Measurements from ENCODE around the gene SMIM11.
"Not testable (repeated sequence)": the region's sequence is repeated elsewhere in the genome, so short reads cannot be mapped to it uniquely, and the experiment has no call there.

Gene SMIM11, protein sequence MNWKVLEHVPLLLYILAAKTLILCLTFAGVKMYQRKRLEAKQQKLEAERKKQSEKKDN

DNA sequence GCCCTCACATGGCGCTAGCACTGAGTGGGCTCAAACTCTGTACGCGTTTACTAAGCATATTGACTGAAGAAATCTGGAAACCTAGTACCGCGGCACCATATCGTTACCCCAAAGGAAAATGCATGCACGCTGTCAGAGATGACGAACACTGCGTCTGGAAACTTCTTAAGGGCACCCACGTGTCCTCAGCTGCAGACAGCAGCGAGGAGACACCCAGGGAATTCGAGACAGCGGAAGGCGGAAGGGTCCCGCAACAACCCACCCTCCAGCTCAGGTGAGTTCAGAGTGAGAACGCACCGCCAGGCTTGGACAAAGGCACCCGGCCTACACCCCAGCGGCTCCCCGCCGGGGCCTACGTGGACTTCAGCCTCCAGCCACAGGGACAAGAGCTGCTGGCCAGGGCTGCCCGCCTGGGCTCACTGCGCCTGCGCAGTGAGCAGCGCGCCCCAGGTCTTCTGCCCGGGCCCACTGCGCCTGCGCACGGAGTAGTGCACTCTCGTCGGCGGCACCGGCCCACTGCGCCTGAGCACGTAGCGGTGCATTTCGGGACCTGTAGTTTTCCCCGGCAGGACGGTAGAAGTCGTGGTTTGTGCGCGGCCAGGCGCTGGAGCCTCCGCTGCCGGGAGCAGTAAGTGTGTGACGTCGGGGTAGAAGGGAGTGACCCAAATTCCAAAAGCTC, at the start of gene SMIM11:
SMIM11 (plus strand) TSS at position 568 of the 679 bp plus-strand sequence. CDS start 3,998 bp downstream, outside the sequence.
- not testable (repeated sequence) for DNase-seq

GRCh38 chr21:34330055-34330454, 45.3 kb upstream of the SMIM11 start:
- no peak for DNase-seq

GRCh38 chr21:34331726-34332125, 43.6 kb upstream of the SMIM11 start:
- DNase-seq, result no peak

- no peak for DNase-seq
Observed at GRCh38 chr21:34332347-34332746, 43.0 kb upstream of the SMIM11 start.

GRCh38 chr21:34333121-34333739, 42.1 kb upstream of the SMIM11 start:
- no peak for DNase-seq

DNA sequence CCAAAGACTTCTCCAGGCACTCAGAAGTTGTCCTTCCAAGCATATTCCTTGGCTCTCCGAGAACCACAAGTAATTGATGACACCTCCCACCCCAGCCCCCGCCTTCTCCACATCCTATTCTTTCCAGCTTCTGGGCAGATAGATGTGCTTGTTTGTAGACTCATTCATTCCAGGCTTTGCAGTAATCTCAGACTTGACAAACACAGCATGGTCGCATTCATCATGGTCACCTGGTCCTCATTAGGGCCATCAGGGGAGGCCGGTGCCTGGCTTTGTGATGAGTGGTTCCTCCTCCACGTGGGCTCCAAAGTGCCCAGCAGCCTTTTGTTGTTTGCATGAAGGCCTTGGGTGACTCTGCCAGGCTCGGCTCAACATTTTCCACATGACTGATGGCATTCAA, 40.0 kb upstream of the SMIM11 start:
- DNase-seq, result no peak

DNA sequence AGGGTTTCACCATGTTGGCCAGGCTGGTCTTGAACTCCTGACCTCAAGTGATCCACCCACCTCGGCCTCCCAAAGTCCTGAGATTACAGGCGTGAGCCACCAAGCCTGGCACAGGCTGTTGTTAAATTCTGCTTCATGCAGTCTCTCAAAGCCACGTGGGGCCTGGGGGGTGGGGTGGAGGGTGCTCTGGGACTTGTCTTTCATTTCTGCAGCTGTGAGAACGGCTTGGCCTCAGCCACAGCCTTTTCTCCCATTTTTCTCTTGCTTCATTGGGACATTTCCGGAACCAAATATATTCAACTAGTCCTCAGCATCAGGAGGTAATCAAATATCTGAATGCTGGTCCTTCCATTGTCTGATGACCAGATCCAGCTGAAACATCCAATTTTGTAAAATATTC, 39.1 kb upstream of the SMIM11 start:
- DNase-seq, result no peak

GRCh38 chr21:34336756-34337391, 38.4 kb upstream of the SMIM11 start:
- no peak for DNase-seq

- DNase-seq, result no peak
Observed at GRCh38 chr21:34337741-34338140, 37.6 kb upstream of the SMIM11 start.

GRCh38 chr21:34338226-34338625, 37.1 kb upstream of the SMIM11 start:
- no peak for DNase-seq

GRCh38 chr21:34340061-34340460, 35.2 kb upstream of the SMIM11 start:
- no peak for DNase-seq

DNA sequence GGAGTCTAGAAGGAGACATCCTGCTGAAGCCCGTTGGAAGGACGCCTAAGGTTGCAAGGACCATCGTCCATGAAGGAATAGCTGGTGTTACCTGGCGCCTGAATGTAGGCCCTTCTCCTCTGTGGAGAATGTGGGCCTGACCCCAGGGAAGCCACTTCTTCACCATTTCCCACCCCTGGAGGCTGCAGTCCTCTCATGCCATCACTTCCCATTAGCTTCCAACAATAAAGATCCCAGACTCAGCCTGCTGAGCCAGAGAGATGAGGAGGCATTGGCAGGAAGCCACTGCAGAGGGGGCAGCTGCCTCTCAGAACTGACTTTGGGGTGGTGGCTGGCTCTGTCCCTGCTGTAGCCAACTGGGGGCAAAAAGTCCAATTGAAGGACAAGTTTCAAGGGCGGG, 32.8 kb upstream of the SMIM11 start:
- DNase-seq, result no peak

DNA sequence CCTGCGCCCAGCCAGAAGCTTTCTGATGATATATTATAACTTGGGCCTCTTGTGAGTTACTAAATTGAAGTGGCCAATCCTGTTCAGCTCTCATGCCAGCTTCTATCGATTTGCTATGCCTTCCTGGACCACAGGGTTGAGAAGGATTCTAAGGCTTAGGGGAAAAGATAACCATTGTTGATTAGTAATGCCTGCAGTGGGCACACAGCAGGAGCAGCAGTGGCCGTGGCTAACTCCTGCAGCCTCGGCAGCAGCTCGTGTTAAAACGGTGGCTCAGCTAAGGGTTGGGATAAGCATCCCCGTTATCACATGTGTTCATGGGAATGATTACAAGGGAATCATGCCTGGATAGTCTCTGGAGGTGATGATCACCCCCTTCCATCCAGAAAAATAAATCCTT, 32.0 kb upstream of the SMIM11 start:
- DNase-seq, result no peak

DNA sequence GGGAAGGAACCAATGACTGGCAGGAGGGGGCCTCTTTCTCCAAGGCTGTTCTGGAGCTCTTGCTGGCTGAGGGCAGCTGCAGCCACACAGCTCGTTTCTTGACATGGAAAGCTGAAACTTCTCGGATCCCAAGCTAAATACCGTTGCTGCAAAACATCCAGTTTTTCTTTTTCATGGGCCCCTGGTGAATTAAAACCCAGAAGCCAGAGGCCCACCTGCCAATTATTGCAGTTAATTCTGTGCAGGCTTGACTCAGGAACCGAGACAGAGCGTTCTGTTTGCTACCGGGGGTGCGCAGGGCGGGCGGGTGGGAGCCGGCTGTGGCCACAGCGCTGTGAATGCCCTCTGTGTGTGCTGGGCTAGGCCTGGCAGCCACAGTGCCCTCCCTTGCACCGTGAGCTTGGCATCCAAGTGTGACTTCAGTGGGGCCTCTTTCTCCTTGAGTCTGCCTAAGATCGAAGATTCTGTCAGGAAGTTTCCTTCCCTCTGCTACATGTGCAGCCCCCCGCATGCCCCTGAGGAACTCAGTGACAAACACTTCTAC, 31.4 kb upstream of the SMIM11 start:
- no peak for DNase-seq

GRCh38 chr21:34344584-34344983, 30.7 kb upstream of the SMIM11 start:
- DNase-seq, result no peak

GRCh38 chr21:34345091-34345871, 30.0 kb upstream of the SMIM11 start:
- no peak for DNase-seq

DNA sequence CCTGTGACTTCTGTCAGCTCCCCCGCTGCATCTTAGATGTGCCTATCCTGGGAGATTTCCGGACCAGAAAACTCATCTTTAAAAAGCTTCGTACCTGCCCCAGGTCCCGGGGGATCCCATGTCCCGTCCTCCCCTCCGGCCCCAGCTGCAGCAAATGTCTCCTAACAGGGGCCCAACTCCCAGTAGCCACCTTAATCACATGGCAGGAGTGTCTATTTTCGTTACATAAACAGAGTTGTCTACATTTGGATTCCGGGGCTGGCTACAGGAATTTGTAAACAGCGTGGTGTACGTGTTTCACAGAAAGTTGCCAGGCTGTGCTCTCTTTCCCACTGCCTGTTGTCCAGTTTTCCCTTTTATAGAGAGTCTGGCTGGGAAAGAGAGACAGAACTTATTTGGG, 29.4 kb upstream of the SMIM11 start:
- DNase-seq, result no peak

DNA sequence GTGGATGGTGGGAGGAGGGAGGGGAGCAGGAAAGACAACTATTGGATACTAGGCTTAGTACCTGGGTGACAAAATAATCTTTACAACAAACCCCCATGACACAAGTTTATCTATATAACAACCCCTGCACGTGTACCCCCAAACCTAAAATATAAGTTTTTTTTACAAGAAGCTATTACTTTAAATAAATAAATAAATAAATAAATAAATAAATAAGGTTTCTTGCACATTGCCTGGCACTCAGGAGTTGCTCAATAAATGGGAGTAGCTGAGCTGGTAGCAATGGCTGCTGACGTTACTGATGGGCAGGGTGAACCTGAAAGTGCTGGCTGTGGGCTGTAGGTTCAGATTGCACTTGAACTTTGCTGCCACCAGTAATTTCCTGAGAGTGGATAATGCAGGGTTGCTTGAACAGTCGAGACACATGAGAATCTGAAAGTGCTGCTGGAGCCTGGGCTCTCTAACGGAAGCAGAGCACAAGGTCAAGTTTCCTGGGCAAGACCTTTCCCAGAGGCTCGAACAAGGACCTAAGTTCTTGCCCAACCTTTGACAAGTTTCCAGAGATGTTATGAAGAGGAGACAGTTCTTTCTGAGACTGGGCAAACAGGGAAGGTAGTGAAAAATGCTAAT, 26.3 kb upstream of the SMIM11 start:
- no peak for DNase-seq

- peak; percentile 55 for DNase-seq
Observed at GRCh38 chr21:34351786-34352241, 23.5 kb upstream of the SMIM11 start.

DNA sequence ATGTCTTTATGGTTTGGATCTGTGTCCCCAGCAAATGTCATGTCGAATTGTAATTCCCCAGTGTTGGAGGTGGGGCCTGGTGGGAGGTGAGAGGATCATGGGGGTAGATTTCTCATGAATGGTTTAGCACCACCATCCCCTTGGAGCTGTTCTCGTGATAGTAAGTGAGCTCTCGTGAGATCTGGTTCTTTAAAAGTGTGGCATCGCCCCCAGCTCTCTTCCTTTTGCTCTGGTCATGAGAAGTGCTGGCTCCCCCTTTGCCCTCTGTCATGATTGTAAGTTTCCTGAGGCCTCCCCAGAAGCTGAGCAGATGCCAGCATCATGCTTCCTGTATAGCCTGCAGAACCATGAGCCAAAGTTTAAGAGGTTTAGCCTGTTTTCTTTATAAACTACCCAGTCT, 22.8 kb upstream of the SMIM11 start:
- DNase-seq, result no peak

GRCh38 chr21:34353182-34353581, 22.1 kb upstream of the SMIM11 start:
- DNase-seq, result no peak

- DNase-seq, result no peak
Observed at GRCh38 chr21:34354836-34355235, 20.5 kb upstream of the SMIM11 start.

DNA sequence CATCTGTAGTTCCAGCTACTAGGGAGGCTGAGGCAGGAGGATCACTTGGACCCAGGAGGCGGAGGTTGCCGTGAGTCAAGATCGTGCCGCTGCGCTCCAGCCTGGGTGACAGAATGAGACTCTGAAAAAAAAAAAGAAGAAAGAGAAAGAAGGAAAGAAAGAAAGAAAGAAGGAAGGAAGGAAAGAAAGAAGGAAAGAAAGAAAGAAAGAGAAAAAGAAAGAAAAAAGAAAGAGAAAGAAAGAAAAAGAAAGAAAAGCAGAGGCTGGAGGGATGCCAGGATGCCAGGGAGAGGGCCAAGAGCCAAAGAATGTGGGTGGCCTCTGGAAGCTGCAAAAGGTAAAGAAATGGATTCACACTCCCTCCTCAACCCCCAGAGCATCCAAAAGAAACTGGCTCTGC, 19.7 kb upstream of the SMIM11 start:
- DNase-seq, result no peak

Measured in activated CD8-positive, alpha-beta memory T cell treated with anti-CD3 and anti-CD28 coated beads, Interleukin-2, amount 50 U/mL, for 48 hours (primary cell).